OCI-LY1 (cell line): Measurements from ENCODE around the gene ZBTB20.

Experiments used
- H2AFZ ChIP-seq: fragments of 200-600 bp; sonication (generic), shearing (Covaris generic); 2 replicates; pipeline ENCODE4 v1.6.0; 2014; ENCODE audit warnings: antibody characterized with exemption, mild to moderate bottlenecking, low read length
- H3F3A ChIP-seq: fragments of 200-600 bp; sonication (generic), shearing (Covaris generic); 2 replicates; pipeline ENCODE4 v1.6.0; 2014; ENCODE audit warnings: mild to moderate bottlenecking, antibody characterized with exemption, low read length, moderate library complexity; ENCODE audit not compliant: insufficient read depth
- H3K27ac ChIP-seq: fragments of 200-600 bp; sonication (generic); 2 replicates; pipeline ENCODE4 v1.5.1; 2014; ENCODE audit warnings: low read length, mixed run types, mild to moderate bottlenecking, low read depth; ENCODE audit not compliant: poor library complexity, severe bottlenecking
- H3K27me3 ChIP-seq: fragments of 200-600 bp; sonication (generic); 2 replicates; pipeline ENCODE4 v1.6.0; 2014; ENCODE audit warnings: antibody characterized with exemption, mild to moderate bottlenecking, low read length, moderate library complexity; ENCODE audit not compliant: insufficient read depth
- H3K36me3 ChIP-seq: fragments of 200-600 bp; sonication (generic); 2 replicates; pipeline ENCODE4 v1.6.1; 2014; ENCODE audit warnings: mild to moderate bottlenecking, antibody characterized with exemption, low read length, moderate library complexity, mixed read lengths; ENCODE audit not compliant: insufficient read depth
- H3K4me1 ChIP-seq: fragments of 200-600 bp; sonication (generic); 2 replicates; pipeline ENCODE4 v1.5.1; 2014; ENCODE audit warnings: mild to moderate bottlenecking, low read length, moderate library complexity; ENCODE audit not compliant: insufficient read depth, severe bottlenecking
- H3K4me2 ChIP-seq: fragments of 200-600 bp; sonication (generic), shearing (Covaris generic); 2 replicates; pipeline ENCODE4 v1.6.1; 2014; ENCODE audit warnings: low read length
- H3K4me3 ChIP-seq: fragments of 200-600 bp; sonication (generic); 2 replicates; pipeline ENCODE4 v1.5.1; 2014; ENCODE audit warnings: low read length, low read depth, mild to moderate bottlenecking, mixed read lengths; ENCODE audit not compliant: poor library complexity, severe bottlenecking
- H3K79me2 ChIP-seq: fragments of 200-600 bp; shearing (Covaris generic); 2 replicates; pipeline ENCODE4 v1.6.1; 2016; ENCODE audit warnings: mixed run types, low read length, mixed read lengths; ENCODE audit not compliant: insufficient read depth
- H3K9ac ChIP-seq: fragments of 200-600 bp; sonication (generic), shearing (Covaris generic); 2 replicates; pipeline ENCODE4 v1.6.1; 2014; ENCODE audit warnings: mild to moderate bottlenecking, low read length, mixed read lengths
- H3K9me2 ChIP-seq: fragments of 200-600 bp; sonication (generic), shearing (Covaris generic); 2 replicates; pipeline ENCODE4 v1.6.1; 2014; ENCODE audit warnings: low read depth, mild to moderate bottlenecking, low read length, mixed read lengths
- H3K9me3 ChIP-seq: fragments of 200-600 bp; shearing (Covaris generic); 2 replicates; pipeline ENCODE4 v1.6.1; 2014; ENCODE audit warnings: low read length, mixed read lengths
- H4K20me1 ChIP-seq: fragments of 200-600 bp; sonication (generic), shearing (Covaris generic); 2 replicates; pipeline ENCODE4 v1.6.0; 2016; ENCODE audit warnings: mild to moderate bottlenecking, low read length; ENCODE audit not compliant: insufficient read depth
- CTCF ChIP-seq: fragments of 200-600 bp; sonication (generic), shearing (Covaris generic); IDR thresholded peaks from 2 replicates; pipeline ENCODE4 v1.5.1; 2017; ENCODE audit warnings: mild to moderate bottlenecking, antibody characterized with exemption, low read length, moderate library complexity, mixed read lengths
- EZH2 ChIP-seq: fragments of 200-600 bp; sonication (generic), shearing (Covaris generic); IDR thresholded peaks from 2 replicates; pipeline ENCODE4 v1.8.0; 2017; ENCODE audit warnings: borderline replicate concordance, mixed run types, mild to moderate bottlenecking, antibody characterized with exemption, low read length, moderate library complexity, mixed read lengths

The ZBTB20 gene

GRCh38 chr3:114528517-114528916 is 618.6 kb downstream of the ZBTB20 start:
- no peak overlapping the region for H3K9ac ChIP-seq
- H3K79me2 ChIP-seq: no peaks in the 10 kb centered on the region
- H2AFZ ChIP-seq: no peak overlapping the region
- H3K27ac ChIP-seq: no peak overlapping the region
- H3K4me3 ChIP-seq: no peak overlapping the region
- no peaks in the 10 kb centered on the region for H3F3A ChIP-seq
- no peak overlapping the region for H3K4me2 ChIP-seq
- TF ChIP-seq CTCF (no peak), EZH2 (no peak)
- no peaks in the 10 kb centered on the region for H3K9me2 ChIP-seq
- H4K20me1 ChIP-seq: no peaks in the 10 kb centered on the region
- no peaks in the 10 kb centered on the region for H3K27me3 ChIP-seq
- no peaks in the 10 kb centered on the region for H3K36me3 ChIP-seq
- H3K9me3 ChIP-seq: no peaks in the 10 kb centered on the region
- H3K4me1 ChIP-seq: no peaks in the 10 kb centered on the region

- H3K9me2 ChIP-seq: no peaks in the 10 kb centered on the region
- no peaks in the 10 kb centered on the region for H3K4me1 ChIP-seq
- no peaks in the 10 kb centered on the region for H3K9me3 ChIP-seq
- H3K9ac ChIP-seq: no peak overlapping the region
- no peak overlapping the region for H3K4me3 ChIP-seq
- H4K20me1 ChIP-seq: no peaks in the 10 kb centered on the region
- H3K27me3 ChIP-seq: no peaks in the 10 kb centered on the region
- no peaks in the 10 kb centered on the region for H3F3A ChIP-seq
- TF ChIP-seq EZH2 (no peak), CTCF (peak; percentile 44)
- H3K4me2 ChIP-seq: no peak overlapping the region
- H2AFZ ChIP-seq: no peak overlapping the region
- no peak overlapping the region for H3K27ac ChIP-seq
- no peaks in the 10 kb centered on the region for H3K79me2 ChIP-seq
- no peaks in the 10 kb centered on the region for H3K36me3 ChIP-seq
Measured at GRCh38 chr3:114527036-114527644, 619.9 kb downstream of the ZBTB20 start.

- Histone ChIP-seq H3K27ac (no peak overlapping the region), H3K79me2 (no peaks in the 10 kb centered on the region), H2AFZ (no peak overlapping the region), H4K20me1 (no peaks in the 10 kb centered on the region), H3K4me2 (no peak overlapping the region), H3F3A (no peaks in the 10 kb centered on the region), H3K4me1 (no peaks in the 10 kb centered on the region), H3K9ac (no peak overlapping the region), H3K4me3 (no peak overlapping the region), H3K27me3 (no peaks in the 10 kb centered on the region), H3K36me3 (no peaks in the 10 kb centered on the region), H3K9me3 (no peaks in the 10 kb centered on the region), H3K9me2 (no peaks in the 10 kb centered on the region)
- no peak for TF ChIP-seq CTCF
- no peak for TF ChIP-seq EZH2
Measured at GRCh38 chr3:114525278-114525677, 621.8 kb downstream of the ZBTB20 start.
